Thyroid gland (tissue), 4 donors: ENCODE measurements around the gene SLC2A5. TPM values are rescaled to one million over a fixed set of nuclear protein-coding genes. Genes with fewer than 3 reads are reported as not detected.

Experiments
- DNase-seq, 2 donors: peaks; one replicate each; pipeline ENCODE4 v3.0.0-alpha.2; 2019
- H3K27ac ChIP-seq, 3 donors: fragments of 200-600 bp; sonication (generic); 1 replicate in 2 of 3; 2 replicates in 1 of 3; pipeline ENCODE4 v1.5.1; 2016 to 2019; ENCODE audit warnings: mild to moderate bottlenecking in 1 of 3, moderate library complexity in 1 of 3
- H3K27me3 ChIP-seq: fragments of 200-600 bp; sonication (generic); one replicate; pipeline ENCODE4 v1.5.1; 2019
- H3K36me3 ChIP-seq, 2 donors: fragments of 200-600 bp; sonication (generic); one replicate each; pipeline ENCODE4 v1.5.1; 2016 to 2019
- H3K4me1 ChIP-seq, 2 donors: fragments of 200-600 bp; sonication (generic); one replicate each; pipeline ENCODE4 v1.5.1; 2017 to 2019
- H3K4me3 ChIP-seq, 3 donors: fragments of 200-600 bp; sonication (generic); replicated peaks in 1 of 3; 1 replicate in 2 of 3; 2 replicates in 1 of 3; pipeline ENCODE4 v1.5.1; 2016; ENCODE audit warnings: mild to moderate bottlenecking in 1 of 3
- H3K9me3 ChIP-seq: fragments of 200-600 bp; sonication (generic); one replicate; pipeline ENCODE4 v1.5.1; 2017
- POLR2A ChIP-seq, 2 donors: fragments of 450-650 bp; IDR thresholded peaks; one replicate each; pipeline ENCODE4 v1.6.1; 2017; ENCODE audit warnings: antibody characterized with exemption in 2 of 2, mild to moderate bottlenecking in 2 of 2, moderate library complexity in 1 of 2
- whole genome bisulfite sequencing, 2 donors: methylation state at CpG; one replicate each; pipeline ENCODE4 v1.1.5; 2017; 5-methylcytosine and 5-hydroxymethylcytosine counted together
- intact Hi-C: fragments of 100-400 bp; cut with DNase I; formaldehyde crosslinking; loops from one replicate; pipeline ENCODE4 v1.15.1; 2023
- small RNA-seq: library from RNA; depleted of rRNA; stranded (forward); fragments of <200 nt; gene quantifications from one replicate; pipeline ENCODE3, GENCODE V24; 2016
- total RNA-seq, 4 donors: library from RNA; depleted of rRNA; stranded (reverse); fragments of >200 nt; gene quantifications; one replicate each; pipeline ENCODE4 v1.2.3, GENCODE V29; 2016
- TF ChIP-seq, protein P1 (sequence below), 6 experiments: fragments of 200-600 bp in 3 of 6; fragments of 450-650 bp in 3 of 6; sonication (generic) in 3 of 6; IDR thresholded peaks; one replicate each; pipeline ENCODE4 v1.5.1; 2016 to 2019; ENCODE audit warnings: antibody characterized with exemption in 6 of 6, mild to moderate bottlenecking in 2 of 6, inconsistent platforms in 1 of 6, moderate library complexity in 1 of 6

Gene SLC2A5
- total RNA-seq, 4 donors from 2014 or later, result 0.73 to 1.1 (median 0.88) TPM

DNA sequence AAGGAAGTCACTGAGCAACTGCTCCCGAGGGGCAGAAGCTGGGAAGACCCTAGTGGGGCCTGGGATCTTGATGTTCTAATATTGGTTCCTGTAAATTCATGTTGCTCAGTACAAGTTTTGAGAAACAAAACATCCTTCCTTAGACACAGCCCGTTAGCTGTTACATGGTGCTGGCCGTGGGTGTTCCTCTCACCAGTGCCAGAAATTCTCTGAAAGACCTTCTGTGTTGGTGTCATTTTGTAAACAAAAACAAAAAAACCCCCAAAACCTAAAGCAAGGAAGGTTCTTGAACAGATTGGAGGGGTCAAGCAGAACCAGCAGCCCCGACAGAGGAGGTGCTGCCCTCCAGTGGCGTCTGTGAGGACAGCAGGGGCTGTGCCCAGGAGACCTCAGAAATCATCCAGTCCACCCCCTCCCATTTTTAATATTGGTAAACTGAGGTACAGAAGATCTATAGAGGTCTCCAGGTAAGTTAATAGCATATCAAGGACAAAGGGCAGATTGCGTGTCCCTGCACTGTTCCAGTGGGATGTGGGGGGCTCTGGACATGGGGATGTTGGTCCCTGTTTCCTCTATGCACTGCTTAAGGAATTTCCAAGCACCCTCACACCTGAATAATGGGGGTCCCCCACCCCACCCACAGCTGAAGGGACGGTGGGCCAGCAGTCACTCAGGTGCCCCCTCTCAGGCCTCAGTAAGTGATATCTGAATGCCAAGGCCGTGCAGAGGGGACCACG, 81.4 kb downstream of the SLC2A5 start:
- no peaks in the 10 kb centered on the region for H3K27me3 ChIP-seq
- no peak overlapping the region for H3K4me3 ChIP-seq
- TF ChIP-seq, protein P1, sequence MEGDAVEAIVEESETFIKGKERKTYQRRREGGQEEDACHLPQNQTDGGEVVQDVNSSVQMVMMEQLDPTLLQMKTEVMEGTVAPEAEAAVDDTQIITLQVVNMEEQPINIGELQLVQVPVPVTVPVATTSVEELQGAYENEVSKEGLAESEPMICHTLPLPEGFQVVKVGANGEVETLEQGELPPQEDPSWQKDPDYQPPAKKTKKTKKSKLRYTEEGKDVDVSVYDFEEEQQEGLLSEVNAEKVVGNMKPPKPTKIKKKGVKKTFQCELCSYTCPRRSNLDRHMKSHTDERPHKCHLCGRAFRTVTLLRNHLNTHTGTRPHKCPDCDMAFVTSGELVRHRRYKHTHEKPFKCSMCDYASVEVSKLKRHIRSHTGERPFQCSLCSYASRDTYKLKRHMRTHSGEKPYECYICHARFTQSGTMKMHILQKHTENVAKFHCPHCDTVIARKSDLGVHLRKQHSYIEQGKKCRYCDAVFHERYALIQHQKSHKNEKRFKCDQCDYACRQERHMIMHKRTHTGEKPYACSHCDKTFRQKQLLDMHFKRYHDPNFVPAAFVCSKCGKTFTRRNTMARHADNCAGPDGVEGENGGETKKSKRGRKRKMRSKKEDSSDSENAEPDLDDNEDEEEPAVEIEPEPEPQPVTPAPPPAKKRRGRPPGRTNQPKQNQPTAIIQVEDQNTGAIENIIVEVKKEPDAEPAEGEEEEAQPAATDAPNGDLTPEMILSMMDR (IDR thresholded peaks at IDR 0.05), result peak; percentile 80 to 94 (median 86)
- no peak for TF ChIP-seq POLR2A (IDR thresholded peaks at IDR 0.05)
- peak; percentile 54 to 63 for DNase-seq
- H3K27ac ChIP-seq, result peak overlapping the region in 2 of 3 donors; percentile 24 to 27
- WGBS, 2 donors, result 29 to 33% methylated on average over 8 to 9 of the region's 9 CpGs
- no peaks in the 10 kb centered on the region for H3K36me3 ChIP-seq
- intact Hi-C loops, result loop anchor here (5.0 kb wide), 2 partner anchors 66 to 126 kb away; no protein-coding TSS in a partner anchor
- H3K4me1 ChIP-seq, result peaks cover 0 to 12% of the 10 kb centered on the region in 2 donors
- H3K9me3 ChIP-seq, result no peaks in the 10 kb centered on the region

DNA sequence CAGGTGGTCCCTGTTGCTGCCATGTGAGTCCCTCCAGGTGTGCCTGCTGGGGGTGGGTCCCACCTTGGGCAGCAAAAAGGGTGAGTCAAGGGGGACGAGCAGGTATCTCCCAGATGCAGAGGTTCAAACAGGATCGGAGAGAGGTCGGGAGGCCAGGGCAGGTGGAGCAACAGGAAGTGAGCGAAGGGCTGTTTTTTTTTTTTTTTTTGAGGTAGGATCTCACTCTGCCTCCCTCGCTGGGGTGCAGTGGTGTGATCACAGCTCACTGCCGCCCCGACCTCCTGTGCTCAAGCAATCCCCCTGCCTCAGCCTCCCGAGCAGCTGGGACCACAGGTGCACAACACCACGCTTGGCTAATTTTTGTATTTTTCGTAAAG, 82.6 kb downstream of the SLC2A5 start:
- no peaks in the 10 kb centered on the region for H3K36me3 ChIP-seq

DNA sequence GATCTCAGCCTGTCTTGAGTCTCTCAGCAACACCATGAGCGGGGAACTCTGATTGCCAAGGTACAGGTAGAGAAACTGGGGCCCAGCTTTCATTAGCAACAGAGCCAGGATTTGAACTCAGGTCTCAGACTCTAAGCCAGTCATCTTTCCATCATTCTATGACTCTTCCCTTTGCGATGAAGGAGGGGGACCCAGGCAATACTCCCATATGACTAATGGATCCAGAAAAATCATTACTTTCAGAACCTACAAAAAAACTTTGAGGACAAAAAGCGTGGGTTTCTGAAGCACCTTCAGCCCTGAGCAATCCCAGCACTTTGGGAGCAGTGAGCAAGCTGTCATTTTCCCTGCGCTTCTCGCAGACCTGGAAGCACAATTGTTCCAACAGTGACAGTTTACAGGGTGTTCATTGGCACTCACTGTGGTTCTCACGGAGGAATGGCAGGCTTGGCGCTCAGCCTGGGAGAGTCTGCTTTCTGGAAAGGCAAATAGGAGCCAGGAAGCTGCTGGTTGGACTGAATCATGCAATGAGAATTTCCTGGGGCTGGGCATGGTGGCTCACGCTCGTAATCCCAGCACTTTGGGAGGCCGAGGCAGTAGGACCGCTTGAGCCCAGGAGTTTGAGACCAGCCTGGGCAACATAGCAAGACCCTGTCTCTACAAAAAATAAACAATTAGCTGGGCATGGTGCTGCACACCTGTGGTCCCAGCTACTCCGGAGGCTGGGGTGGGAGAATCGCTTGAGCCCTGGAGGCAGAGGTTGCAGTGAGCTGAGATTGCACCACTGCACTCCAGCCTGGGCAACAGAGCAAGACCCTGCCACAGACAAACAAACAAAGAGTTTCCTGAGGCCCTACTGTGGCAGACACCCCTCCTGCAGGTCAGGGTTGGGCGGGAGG, 83.3 kb downstream of the SLC2A5 start:
- H3K9me3 ChIP-seq, result no peaks in the 10 kb centered on the region
- no peaks in the 10 kb centered on the region for H3K36me3 ChIP-seq
- peak overlapping the region in 2 of 3 donors; percentile 28 to 64 for H3K27ac ChIP-seq
- peak; percentile 71 to 84 for DNase-seq
- 65 to 79% methylated on average over 12 to 13 of the region's 14 CpGs for WGBS, 2 donors
- no peaks in the 10 kb centered on the region for H3K27me3 ChIP-seq
- peaks cover 0 to 12% of the 10 kb centered on the region in 2 donors for H3K4me1 ChIP-seq
- no peak for TF ChIP-seq POLR2A (IDR thresholded peaks at IDR 0.05)
- TF ChIP-seq, protein P1 (IDR thresholded peaks at IDR 0.05), result no peak
- intact Hi-C loops, result loop anchor here (5.0 kb wide), 2 partner anchors 64 to 124 kb away; no protein-coding TSS in a partner anchor
- H3K4me3 ChIP-seq, result no peak overlapping the region

More for the DNA sequence above, 82.6 kb downstream of the SLC2A5 start:
- Histone ChIP-seq H3K9me3 (no peaks in the 10 kb centered on the region), H3K27me3 (no peaks in the 10 kb centered on the region), H3K27ac (peak overlapping the region in 2 of 3 donors; percentile 28 to 64), H3K4me3 (no peak overlapping the region), H3K4me1 (peaks cover 0 to 12% of the 10 kb centered on the region in 2 donors)
- TF ChIP-seq, protein P1 (IDR thresholded peaks at IDR 0.05), result no peak
- TF ChIP-seq POLR2A (IDR thresholded peaks at IDR 0.05), result no peak
- WGBS, 2 donors, result 88 to 90% methylated on average over 10 of the region's 10 CpGs
- no peak for DNase-seq
- intact Hi-C loops, result loop anchor here (5.0 kb wide), 2 partner anchors 65 to 125 kb away; no protein-coding TSS in a partner anchor

Small RNA genes lying within 50 kb of the gene (small RNA-seq; reads per million reads assigned to genes)
- gene RF00424, result not detected

Other genes with a start within 250 kb of the SLC2A5 start
- 100 to 1,000 TPM; 355 to 741 (median 478) TPM for gene ENO1, start 190.9 kb downstream of the SLC2A5 start, total RNA-seq
- gene CA6, start 123.8 kb downstream of the SLC2A5 start, total RNA-seq, result not detected
- gene SLC2A7, start 43.2 kb downstream of the SLC2A5 start, total RNA-seq, result under 1 TPM in 2 of 4 donors, not detected in 2; 0.22 to 0.58 TPM
- gene GPR157, start 59.5 kb upstream of the SLC2A5 start, total RNA-seq, result 10 to 100 TPM in 1 of 4 donors, 1 to 10 TPM in 3; 5.6 to 10.4 (median 7.3) TPM
- 10 to 100 TPM; 36.3 to 64.2 (median 43.6) TPM for gene H6PD, start 165.1 kb upstream of the SLC2A5 start, total RNA-seq
- 10 to 100 TPM; 30.5 to 65.0 (median 36.2) TPM for gene SPSB1, start 223.3 kb upstream of the SLC2A5 start, total RNA-seq